WTC11 (cell line): ENCODE measurements around the gene PLEKHA5. TPM values are rescaled to one million over a fixed set of nuclear protein-coding genes. Genes with fewer than 3 reads are reported as not detected.

Experiments
- ATAC-seq: fragments of 200-7000 bp; cut with Tn5 transposase; 2 replicates; pipeline ENCODE4 v1.10.0; 2021; ENCODE audit warnings: mild to moderate bottlenecking, moderate library complexity
- CTCF ChIA-PET: fragments of 300-600 bp; sonication (Branson Sonifier 250); formaldehyde crosslinking; loops from one replicate; lab custom pipeline; 2021; ENCODE audit warnings: antibody characterized with exemption; lab: Charles Lee
- POLR2A ChIA-PET: fragments of 350-600 bp; sonication (Branson Sonifier 250); formaldehyde crosslinking; loops from one replicate; lab custom pipeline; 2021; ENCODE audit warnings: antibody characterized with exemption; lab: Charles Lee
- DNase-seq: peaks from one replicate; pipeline ENCODE4 v3.0.0; 2021; ENCODE audit warnings: low spot score
- H3K27ac Mint-ChIP-seq: 2 replicates; pipeline ENCODE4 v1.8.0; 2021; ENCODE audit warnings: mixed read lengths
- H3K27me3 Mint-ChIP-seq: 2 replicates; pipeline ENCODE4 v1.8.0; 2021; ENCODE audit warnings: low read depth, mild to moderate bottlenecking, moderate library complexity, mixed read lengths
- H3K36me3 Mint-ChIP-seq: 2 replicates; pipeline ENCODE4 v1.8.0; 2021; ENCODE audit warnings: mixed read lengths
- H3K4me1 Mint-ChIP-seq: 2 replicates; pipeline ENCODE4 v1.8.0; 2022; ENCODE audit warnings: mixed read lengths
- H3K4me3 Mint-ChIP-seq: 2 replicates; pipeline ENCODE4 v1.8.0; 2021; ENCODE audit warnings: mild to moderate bottlenecking, moderate library complexity, mixed read lengths
- H3K9me3 Mint-ChIP-seq: 2 replicates; pipeline ENCODE4 v1.8.0; 2021; ENCODE audit warnings: mixed read lengths
- AFF4 ChIP-seq: sonication (generic); formaldehyde crosslinking; IDR thresholded peaks from 2 replicates; pipeline ENCODE4 v1.8.1; 2023; ENCODE audit warnings: mild to moderate bottlenecking, missing genetic modification reagents, borderline replicate concordance
- ATF1 ChIP-seq: sonication (generic); formaldehyde crosslinking; IDR thresholded peaks from 2 replicates; pipeline ENCODE4 v1.8.1; 2023; ENCODE audit warnings: mild to moderate bottlenecking, moderate library complexity, missing genetic modification reagents
- ATF6 ChIP-seq: sonication (generic); formaldehyde crosslinking; IDR thresholded peaks from 2 replicates; pipeline ENCODE4 v1.8.1; 2023; ENCODE audit warnings: mild to moderate bottlenecking, missing genetic modification reagents
- CDX4 ChIP-seq: fragments of 250-450 bp; sonication (Bioruptor Pico); IDR thresholded peaks from 2 replicates; pipeline ENCODE4 v1.9.0; 2021; ENCODE audit warnings: moderate library complexity, mild to moderate bottlenecking, inconsistent platforms, borderline replicate concordance
- EMX1 ChIP-seq: fragments of 250-450 bp; sonication (Bioruptor Pico); IDR thresholded peaks from 2 replicates; pipeline ENCODE4 v1.8.0; 2021; ENCODE audit warnings: mild to moderate bottlenecking
- ERG ChIP-seq: fragments of 250-450 bp; sonication (Bioruptor Pico); IDR thresholded peaks from 2 replicates; pipeline ENCODE4 v1.8.0; 2021; ENCODE audit warnings: mild to moderate bottlenecking
- MAX ChIP-seq: sonication (generic); formaldehyde crosslinking; IDR thresholded peaks from 2 replicates; pipeline ENCODE4 v1.8.0; 2022; ENCODE audit warnings: mild to moderate bottlenecking, missing genetic modification reagents
- NR2C2 ChIP-seq: sonication (generic); formaldehyde crosslinking; IDR thresholded peaks from 2 replicates; pipeline ENCODE4 v1.8.0; 2022; ENCODE audit warnings: mild to moderate bottlenecking, missing genetic modification reagents
- OVOL2 ChIP-seq: fragments of 250-450 bp; sonication (Bioruptor Pico); IDR thresholded peaks from 2 replicates; pipeline ENCODE4 v1.9.0; 2021; ENCODE audit warnings: mild to moderate bottlenecking, borderline replicate concordance
- RORB ChIP-seq: fragments of 250-450 bp; sonication (Bioruptor Pico); IDR thresholded peaks from 2 replicates; pipeline ENCODE4 v1.9.0; 2021; ENCODE audit warnings: mild to moderate bottlenecking
- TEAD1 ChIP-seq: sonication (generic); formaldehyde crosslinking; IDR thresholded peaks from 2 replicates; pipeline ENCODE4 v1.8.0; 2022; ENCODE audit warnings: mild to moderate bottlenecking, missing genetic modification reagents
- TP53 ChIP-seq: sonication (generic); formaldehyde crosslinking; IDR thresholded peaks from 2 replicates; pipeline ENCODE4 v1.8.1; 2023; ENCODE audit warnings: mild to moderate bottlenecking, missing genetic modification reagents
- ZNF671 ChIP-seq: fragments of 250-450 bp; sonication (Bioruptor Pico); IDR thresholded peaks from 2 replicates; pipeline ENCODE4 v1.8.0; 2021; ENCODE audit warnings: mild to moderate bottlenecking
- total RNA-seq: library from RNA; stranded (reverse); gene quantifications from 3 replicates; pipeline ENCODE4 v1.2.3, GENCODE V29; 2021
- TF ChIP-seq, protein P1 (sequence below): fragments of 250-450 bp; sonication (Bioruptor Pico); IDR thresholded peaks from 2 replicates; pipeline ENCODE4 v1.9.0; 2021; ENCODE audit warnings: mild to moderate bottlenecking, borderline replicate concordance

The PLEKHA5 gene
- total RNA-seq, 1 experiment from 2014 or later: 61.1 TPM

DNA sequence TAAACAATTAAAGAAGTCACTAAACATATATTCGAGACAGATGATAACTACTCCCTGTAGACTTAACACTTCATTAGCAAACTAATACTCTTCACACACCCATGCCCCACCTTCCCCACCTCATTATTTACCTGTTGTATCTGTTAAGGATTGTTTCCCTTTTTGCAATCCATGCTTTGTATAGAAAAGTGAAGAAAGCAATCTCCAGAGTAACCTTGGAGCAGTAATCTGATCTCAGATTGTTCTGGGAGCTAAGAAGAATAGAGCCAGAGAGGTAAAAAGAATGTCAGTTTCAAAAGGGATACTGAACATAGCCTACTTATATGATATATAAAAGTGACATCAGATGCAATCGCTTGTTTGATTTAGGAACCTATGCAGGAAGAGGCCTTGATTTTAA, 37.4 kb downstream of the PLEKHA5 start:
- peak overlapping the region; percentile 15; the same call in 1 of the 2 replicates for H3K4me3 Mint-ChIP-seq
- 0 out of 2 replicates have a peak overlapping the region, but pooled peaks have one; percentile 34 for H3K27ac Mint-ChIP-seq
- peaks cover 66% of the 10 kb centered on the region for H3K4me1 Mint-ChIP-seq

GRCh38 chr12:19167708-19168107, 38.2 kb downstream of the PLEKHA5 start:
- no peak for ATAC-seq
- H3K4me1 Mint-ChIP-seq: peaks cover 66% of the 10 kb centered on the region
- CTCF ChIA-PET: no interaction called here
- no peak overlapping the region for H3K4me3 Mint-ChIP-seq
- no peak for TF ChIP-seq ERG (CRISPR knock-in tag)
- no peak for TF ChIP-seq ATF6 (CRISPR knock-in tag)
- TF ChIP-seq ATF1 (CRISPR knock-in tag): no peak
- TF ChIP-seq MAX (CRISPR knock-in tag): no peak
- TF ChIP-seq EMX1: no peak
- TF ChIP-seq, protein P1, sequence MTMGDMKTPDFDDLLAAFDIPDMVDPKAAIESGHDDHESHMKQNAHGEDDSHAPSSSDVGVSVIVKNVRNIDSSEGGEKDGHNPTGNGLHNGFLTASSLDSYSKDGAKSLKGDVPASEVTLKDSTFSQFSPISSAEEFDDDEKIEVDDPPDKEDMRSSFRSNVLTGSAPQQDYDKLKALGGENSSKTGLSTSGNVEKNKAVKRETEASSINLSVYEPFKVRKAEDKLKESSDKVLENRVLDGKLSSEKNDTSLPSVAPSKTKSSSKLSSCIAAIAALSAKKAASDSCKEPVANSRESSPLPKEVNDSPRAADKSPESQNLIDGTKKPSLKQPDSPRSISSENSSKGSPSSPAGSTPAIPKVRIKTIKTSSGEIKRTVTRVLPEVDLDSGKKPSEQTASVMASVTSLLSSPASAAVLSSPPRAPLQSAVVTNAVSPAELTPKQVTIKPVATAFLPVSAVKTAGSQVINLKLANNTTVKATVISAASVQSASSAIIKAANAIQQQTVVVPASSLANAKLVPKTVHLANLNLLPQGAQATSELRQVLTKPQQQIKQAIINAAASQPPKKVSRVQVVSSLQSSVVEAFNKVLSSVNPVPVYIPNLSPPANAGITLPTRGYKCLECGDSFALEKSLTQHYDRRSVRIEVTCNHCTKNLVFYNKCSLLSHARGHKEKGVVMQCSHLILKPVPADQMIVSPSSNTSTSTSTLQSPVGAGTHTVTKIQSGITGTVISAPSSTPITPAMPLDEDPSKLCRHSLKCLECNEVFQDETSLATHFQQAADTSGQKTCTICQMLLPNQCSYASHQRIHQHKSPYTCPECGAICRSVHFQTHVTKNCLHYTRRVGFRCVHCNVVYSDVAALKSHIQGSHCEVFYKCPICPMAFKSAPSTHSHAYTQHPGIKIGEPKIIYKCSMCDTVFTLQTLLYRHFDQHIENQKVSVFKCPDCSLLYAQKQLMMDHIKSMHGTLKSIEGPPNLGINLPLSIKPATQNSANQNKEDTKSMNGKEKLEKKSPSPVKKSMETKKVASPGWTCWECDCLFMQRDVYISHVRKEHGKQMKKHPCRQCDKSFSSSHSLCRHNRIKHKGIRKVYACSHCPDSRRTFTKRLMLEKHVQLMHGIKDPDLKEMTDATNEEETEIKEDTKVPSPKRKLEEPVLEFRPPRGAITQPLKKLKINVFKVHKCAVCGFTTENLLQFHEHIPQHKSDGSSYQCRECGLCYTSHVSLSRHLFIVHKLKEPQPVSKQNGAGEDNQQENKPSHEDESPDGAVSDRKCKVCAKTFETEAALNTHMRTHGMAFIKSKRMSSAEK (CRISPR knock-in tag): no peak
- H3K36me3 Mint-ChIP-seq: no peaks in the 10 kb centered on the region
- POLR2A ChIA-PET: no interaction called here
- DNase-seq: no peak
- H3K27me3 Mint-ChIP-seq: no peaks in the 10 kb centered on the region
- H3K27ac Mint-ChIP-seq: peak overlapping the region; percentile 20; the same call in 1 of the 2 replicates
- no peaks in the 10 kb centered on the region for H3K9me3 Mint-ChIP-seq

More for the DNA sequence above, 37.4 kb downstream of the PLEKHA5 start:
- Mint-ChIP-seq H3K9me3 (no peaks in the 10 kb centered on the region), H3K27me3 (no peaks in the 10 kb centered on the region), H3K36me3 (no peaks in the 10 kb centered on the region)
- no peak for TF ChIP-seq CDX4
- no peak for TF ChIP-seq ZNF671 (CRISPR knock-in tag)
- no peak for TF ChIP-seq AFF4 (CRISPR knock-in tag)
- no peak for TF ChIP-seq NR2C2 (CRISPR knock-in tag)
- TF ChIP-seq TEAD1 (CRISPR knock-in tag): no peak
- TF ChIP-seq TP53 (CRISPR knock-in tag): no peak
- no peak for TF ChIP-seq RORB
- TF ChIP-seq OVOL2: no peak
- TF ChIP-seq MAX (CRISPR knock-in tag): no peak
- no peak for DNase-seq
- ChIA-PET CTCF (no interaction called here), POLR2A (no interaction called here)
- no peak for ATAC-seq
